Endothelial cell of umbilical vein (primary cell): ENCODE results near the gene AAGAB. TPM values are rescaled to one million over a fixed set of nuclear protein-coding genes. Genes with fewer than 3 reads are reported as not detected.

ENCODE experiments used
- BruUV-seq: library from RNA; stranded (reverse); fragments of 400-500 nt; replicated peaks from 2 replicates; lab custom pipeline; 2021; lab: Mats Ljungman, UMichigan
- CTCF ChIA-PET: fragments of 300-600, 350-600 bp; sonication (Branson Sonifier 250); formaldehyde crosslinking; loops from one replicate; lab custom pipeline; 2021; ENCODE audit warnings: antibody characterized with exemption, inconsistent platforms; lab: Charles Lee
- POLR2A ChIA-PET: fragments of 300-600, 350-600 bp; sonication (Branson Sonifier 250); formaldehyde crosslinking; loops from one replicate; lab custom pipeline; 2021; ENCODE audit warnings: antibody characterized with exemption, inconsistent platforms; lab: Charles Lee
- DNase-seq: peaks from one replicate; pipeline ENCODE4 v3.0.0-alpha.2; 2011; ENCODE audit warnings: low read depth, low spot score
- FAIRE-seq: peaks from 2 replicates; lab custom pipeline; 2011; peaks lifted over from hg19 to GRCh38; lab: Jason Lieb, UNC
- H2AFZ ChIP-seq: 2 replicates; pipeline ENCODE4 v1.6.0; 2012; ENCODE audit warnings: low read depth, low read length, control low read depth, inconsistent platforms
- H3K27ac ChIP-seq: 2 replicates; pipeline ENCODE4 v1.5.1; 2011; ENCODE audit warnings: low read depth, mild to moderate bottlenecking, control low read depth, low read length, moderate library complexity; ENCODE audit not compliant: insufficient read depth
- H3K27me3 ChIP-seq, 2 experiments: 2 replicates each; pipeline versions ENCODE4 v1.6.0 to v1.6.1; 2011; ENCODE audit warnings: low read length in 2 of 2, mixed read lengths in 1 of 2; ENCODE audit not compliant: control insufficient read depth in 2 of 2, insufficient read depth in 2 of 2
- H3K36me3 ChIP-seq, 2 experiments: 2 replicates in 1 of 2; 3 replicates in 1 of 2; pipeline ENCODE4 v1.5.1; 2011; ENCODE audit warnings: low read length in 2 of 2, mild to moderate bottlenecking in 1 of 2, moderate library complexity in 1 of 2; ENCODE audit not compliant: control insufficient read depth in 2 of 2, insufficient read depth in 2 of 2; ENCODE audit errors: extremely low read depth in 1 of 2
- H3K4me1 ChIP-seq: 3 replicates; pipeline ENCODE4 v1.5.1; 2011; ENCODE audit warnings: mild to moderate bottlenecking, low read length; ENCODE audit not compliant: control insufficient read depth, insufficient read depth; ENCODE audit errors: extremely low read depth
- H3K4me2 ChIP-seq: 2 replicates; pipeline ENCODE4 v1.6.1; 2011; ENCODE audit warnings: low read length, control low read depth, mixed read lengths; ENCODE audit not compliant: insufficient read depth
- H3K4me3 ChIP-seq, 3 experiments: fragments of 200-600 bp in 1 of 3; sonication (generic), shearing (Covaris generic) in 1 of 3; replicated peaks in 1 of 3; 2 replicates each; pipeline ENCODE4 v1.5.1; 2011 to 2016; ENCODE audit warnings: control low read depth in 3 of 3, low read length in 3 of 3, mild to moderate bottlenecking in 2 of 3, inconsistent platforms in 1 of 3, low read depth in 1 of 3, moderate library complexity in 1 of 3; ENCODE audit not compliant: insufficient read depth in 1 of 3
- H3K79me2 ChIP-seq: 2 replicates; pipeline ENCODE4 v1.6.0; 2012; ENCODE audit warnings: low read length, inconsistent platforms; ENCODE audit not compliant: control insufficient read depth, insufficient read depth
- H3K9ac ChIP-seq: replicated peaks from 2 replicates; pipeline ENCODE3; 2011; ENCODE audit warnings: low read length, control low read depth; ENCODE audit not compliant: insufficient read depth; ENCODE audit errors: extremely low read depth
- H3K9me1 ChIP-seq: replicated peaks from 3 replicates; pipeline ENCODE4 v1.6.0; 2011; ENCODE audit warnings: mild to moderate bottlenecking, low read length; ENCODE audit not compliant: control insufficient read depth, insufficient read depth; ENCODE audit errors: extremely low read depth
- H3K9me3 ChIP-seq: replicated peaks from 2 replicates; pipeline ENCODE4 v1.5.1; 2012; ENCODE audit warnings: low read length, inconsistent platforms; ENCODE audit not compliant: control insufficient read depth, insufficient read depth
- H4K20me1 ChIP-seq: replicated peaks from 2 replicates; pipeline ENCODE3; 2011; ENCODE audit warnings: mild to moderate bottlenecking, low read length; ENCODE audit not compliant: control insufficient read depth, insufficient read depth; ENCODE audit errors: extremely low read depth
- FOS ChIP-seq: IDR thresholded peaks from 2 replicates; pipeline ENCODE4 v1.6.1; 2011; ENCODE audit warnings: mild to moderate bottlenecking, low read length, moderate library complexity, borderline replicate concordance; ENCODE audit not compliant: insufficient read depth
- GATA2 ChIP-seq: IDR thresholded peaks from 2 replicates; pipeline ENCODE4 v1.7.0; 2011; ENCODE audit warnings: low read depth, mild to moderate bottlenecking, moderate library complexity, mixed read lengths, low read length; ENCODE audit not compliant: insufficient read length, insufficient read depth
- JUN ChIP-seq: IDR thresholded peaks from 2 replicates; pipeline ENCODE4 v1.6.1; 2011; ENCODE audit warnings: borderline replicate concordance, low read depth; ENCODE audit not compliant: insufficient read length, insufficient read depth
- MYC ChIP-seq: IDR thresholded peaks from one replicate; pipeline ENCODE4 v1.6.1; 2011; ENCODE audit warnings: mild to moderate bottlenecking, low read depth, low read length
- POLR2A ChIP-seq: IDR thresholded peaks from 2 replicates; pipeline ENCODE4 v1.6.1; 2012; ENCODE audit warnings: low read depth, mild to moderate bottlenecking, control low read depth, low read length
- POLR2AphosphoS5 ChIP-seq: IDR thresholded peaks from 2 replicates; pipeline ENCODE4 v1.6.1; 2012; ENCODE audit warnings: low read depth, mild to moderate bottlenecking, control low read depth, low read length, moderate library complexity; ENCODE audit not compliant: insufficient read depth
- dilution Hi-C: fragments of 300-500 bp; cut with MboI; formaldehyde crosslinking; loops from one replicate; pipeline ENCODE4 v1.15.0; 2019; ENCODE audit warnings: low sequenced_read_pairs; ENCODE audit not compliant: extremely low pct_ligation_motif_present
- intact Hi-C: fragments of 100-400 bp; cut with micrococcal nuclease; formaldehyde crosslinking; loops from one replicate; pipeline ENCODE4 v1.10.0; 2022
- polyA plus RNA-seq, 4 experiments: library from polyadenylated mRNA; depleted of rRNA in 3 of 4; stranded (reverse) in 3 of 4; unstranded in 1 of 4; fragments of >200 nt; gene quantifications; 2 replicates each; pipeline versions ENCODE4 v1.2.1 to v1.2.3, GENCODE V29; 2011 to 2012; ENCODE audit warnings: missing spikeins in 1 of 4
- total RNA-seq: library from RNA; stranded (reverse); gene quantifications from 2 replicates; pipeline ENCODE4 v1.2.3, GENCODE V29; 2021
- TF ChIP-seq, protein P1 (sequence below), 2 donors: IDR thresholded peaks; 1 replicate in 1 of 2; 2 replicates in 1 of 2; pipeline ENCODE4 v1.5.1; 2011; ENCODE audit warnings: low read length in 2 of 2, mild to moderate bottlenecking in 2 of 2, moderate library complexity in 2 of 2, control low read depth in 1 of 2, inconsistent platforms in 1 of 2, low read depth in 1 of 2; ENCODE audit not compliant: insufficient read depth in 1 of 2; ENCODE audit errors: extremely low read depth in 1 of 2
- TF ChIP-seq, protein P2 (sequence below): IDR thresholded peaks from 2 replicates; pipeline ENCODE4 v1.6.1; 2011; ENCODE audit not compliant: insufficient read depth, insufficient read length

AAGAB gene
- total and polyA plus RNA-seq, 2 donors (not counting 3 experiments of a cell fraction or from before 2014, with no cell fraction given), result 21.2 to 42.6 TPM

DNA sequence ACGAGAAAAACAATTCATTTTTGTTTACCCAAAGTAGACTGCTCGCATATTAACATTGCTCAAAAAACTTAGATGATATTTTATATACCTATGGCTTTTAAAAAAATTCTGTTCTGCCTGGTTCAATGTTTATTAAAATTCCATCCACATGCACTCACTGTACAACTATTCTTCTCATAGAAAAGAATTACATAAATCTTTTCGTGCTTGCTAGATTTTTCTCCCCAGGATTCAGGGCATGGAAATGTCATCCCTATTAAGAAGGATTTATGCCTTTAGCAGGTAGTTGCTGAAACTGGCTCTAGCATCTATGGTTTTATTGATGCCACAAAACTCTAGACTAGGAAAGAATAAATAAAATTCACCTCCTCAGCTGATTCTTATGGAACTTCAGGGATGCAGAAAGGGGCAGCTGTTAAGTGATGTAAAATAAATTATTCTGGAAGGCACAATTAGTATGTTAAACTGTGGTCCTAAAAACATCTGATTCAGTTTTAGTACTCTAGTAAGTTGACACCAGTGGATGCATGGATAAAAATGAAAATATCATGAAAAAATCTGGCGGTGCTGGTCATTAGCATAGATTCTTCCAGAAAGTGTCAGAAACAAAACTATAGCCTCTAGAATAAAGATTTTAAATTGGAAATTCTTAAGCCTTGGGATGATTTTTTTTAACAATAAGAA, 41.6 kb downstream of the AAGAB start:
- Histone ChIP-seq H3K9me3 (no peaks in the 10 kb centered on the region), H3K27me3 (no peaks in the 10 kb centered on the region), H3K36me3 (no peaks in the 10 kb centered on the region), H3K9me1 (no peaks in the 10 kb centered on the region), H3K4me2 (no peak overlapping the region), H3K9ac (no peak overlapping the region), H3K4me3 (no peak overlapping the region), H4K20me1 (no peaks in the 10 kb centered on the region), H3K27ac (no peak overlapping the region), H3K79me2 (no peaks in the 10 kb centered on the region), H2AFZ (no peak overlapping the region), H3K4me1 (no peaks in the 10 kb centered on the region)
- BruUV-seq, result no TSS peak
- intact Hi-C loops, result no loop called here
- FAIRE-seq, result no peak
- dilution Hi-C loops, result no loop called here
- POLR2A ChIA-PET, result no interaction called here
- CTCF ChIA-PET, result no interaction called here
- no peak for DNase-seq
- TF ChIP-seq, protein P1, sequence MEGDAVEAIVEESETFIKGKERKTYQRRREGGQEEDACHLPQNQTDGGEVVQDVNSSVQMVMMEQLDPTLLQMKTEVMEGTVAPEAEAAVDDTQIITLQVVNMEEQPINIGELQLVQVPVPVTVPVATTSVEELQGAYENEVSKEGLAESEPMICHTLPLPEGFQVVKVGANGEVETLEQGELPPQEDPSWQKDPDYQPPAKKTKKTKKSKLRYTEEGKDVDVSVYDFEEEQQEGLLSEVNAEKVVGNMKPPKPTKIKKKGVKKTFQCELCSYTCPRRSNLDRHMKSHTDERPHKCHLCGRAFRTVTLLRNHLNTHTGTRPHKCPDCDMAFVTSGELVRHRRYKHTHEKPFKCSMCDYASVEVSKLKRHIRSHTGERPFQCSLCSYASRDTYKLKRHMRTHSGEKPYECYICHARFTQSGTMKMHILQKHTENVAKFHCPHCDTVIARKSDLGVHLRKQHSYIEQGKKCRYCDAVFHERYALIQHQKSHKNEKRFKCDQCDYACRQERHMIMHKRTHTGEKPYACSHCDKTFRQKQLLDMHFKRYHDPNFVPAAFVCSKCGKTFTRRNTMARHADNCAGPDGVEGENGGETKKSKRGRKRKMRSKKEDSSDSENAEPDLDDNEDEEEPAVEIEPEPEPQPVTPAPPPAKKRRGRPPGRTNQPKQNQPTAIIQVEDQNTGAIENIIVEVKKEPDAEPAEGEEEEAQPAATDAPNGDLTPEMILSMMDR (IDR thresholded peaks at IDR 0.05; ENCODE audit: extremely low read depth in 1 of 2, insufficient read depth in 1 of 2, low read depth in 1 of 2, low read length in 2 of 2), result no peak
- TF ChIP-seq FOS, result no peak
- TF ChIP-seq GATA2, result no peak
- TF ChIP-seq, protein P2, sequence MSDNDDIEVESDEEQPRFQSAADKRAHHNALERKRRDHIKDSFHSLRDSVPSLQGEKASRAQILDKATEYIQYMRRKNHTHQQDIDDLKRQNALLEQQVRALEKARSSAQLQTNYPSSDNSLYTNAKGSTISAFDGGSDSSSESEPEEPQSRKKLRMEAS, result no peak
- no peak for TF ChIP-seq MYC
- no peak for TF ChIP-seq POLR2A
- no peak for TF ChIP-seq POLR2AphosphoS5
- TF ChIP-seq JUN, result no peak
